GM18499 (cell line): Measurements from ENCODE around the gene MTRFR.

ENCODE experiments used
- ATAC-seq: cut with Tn5 transposase; IDR thresholded peaks from one replicate; pipeline ENCODE4 v1.9.1; 2021; ENCODE audit warnings: moderate number of reproducible peaks; ENCODE audit not compliant: insufficient read depth, unreplicated experiment

MTRFR gene

GRCh38 chr12:123269395-123269892 lies 36.2 kb downstream of the MTRFR start:
- no peak for ATAC-seq

- no peak for ATAC-seq
These were observed 36.6 kb downstream of the MTRFR start for GRCh38 chr12:123269896-123270213.

- ATAC-seq = no peak
These were observed 37.2 kb downstream of the MTRFR start for GRCh38 chr12:123270214-123271000.

GRCh38 chr12:123271001-123271668 lies 37.9 kb downstream of the MTRFR start:
- ATAC-seq = no peak

- ATAC-seq = no peak
These were observed 39.9 kb downstream of the MTRFR start for GRCh38 chr12:123273166-123273565.

- peak; percentile 72 for ATAC-seq
These were observed 44.9 kb downstream of the MTRFR start for GRCh38 chr12:123278101-123278627.

GRCh38 chr12:123280971-123281370 lies 47.7 kb downstream of the MTRFR start:
- ATAC-seq = no peak

GRCh38 chr12:123282111-123282510 lies 48.9 kb downstream of the MTRFR start:
- ATAC-seq = no peak

- no peak for ATAC-seq
These were observed 50.2 kb downstream of the MTRFR start for GRCh38 chr12:123283461-123283860.

GRCh38 chr12:123284669-123285068 lies 51.4 kb downstream of the MTRFR start:
- no peak for ATAC-seq

- no peak for ATAC-seq
These were observed 53.6 kb downstream of the MTRFR start for GRCh38 chr12:123286652-123287373.

- no peak for ATAC-seq
These were observed 55.6 kb downstream of the MTRFR start for GRCh38 chr12:123288751-123289346.

- no peak for ATAC-seq
These were observed 56.7 kb downstream of the MTRFR start for GRCh38 chr12:123289911-123290310.

GRCh38 chr12:123293178-123293760 lies 60.0 kb downstream of the MTRFR start:
- no peak for ATAC-seq

- no peak for ATAC-seq
These were observed 71.9 kb downstream of the MTRFR start for GRCh38 chr12:123305136-123305535.

- no peak for ATAC-seq
These were observed 73.0 kb downstream of the MTRFR start for GRCh38 chr12:123306200-123306599.
